Body of pancreas (tissue), 4 donors: ENCODE measurements around the gene PHKA2. TPM values are rescaled to one million over a fixed set of nuclear protein-coding genes. Genes with fewer than 3 reads are reported as not detected.

Experiments used
- ATAC-seq: fragments of 150-250 bp; one replicate; pipeline ENCODE4 v1.9.1; 2016
- DNase-seq, 4 donors: peaks; one replicate each; pipeline ENCODE4 v3.0.0-alpha.2; 2019
- H3K27ac ChIP-seq, 4 donors: fragments of 200-600 bp; sonication (generic); 1 replicate in 3 of 4; 2 replicates in 1 of 4; pipeline versions ENCODE4 v1.5.1 to v1.6.1; 2016 to 2019; ENCODE audit warnings: mild to moderate bottlenecking in 1 of 4, mixed read lengths in 1 of 4, moderate library complexity in 1 of 4
- H3K27me3 ChIP-seq, 2 donors: fragments of 200-600 bp; sonication (generic); one replicate each; pipeline ENCODE4 v1.6.0; 2016; ENCODE audit warnings: mild to moderate bottlenecking in 1 of 2
- H3K36me3 ChIP-seq, 2 donors: fragments of 200-600 bp; sonication (generic); replicated peaks in 1 of 2; 2 replicates each; pipeline ENCODE4 v1.5.1; 2016; ENCODE audit warnings: low read depth in 2 of 2; ENCODE audit not compliant: insufficient read depth in 1 of 2
- H3K4me1 ChIP-seq: fragments of 200-600 bp; sonication (generic); one replicate; pipeline ENCODE4 v1.6.0; 2016
- H3K4me3 ChIP-seq, 2 donors: fragments of 200-600 bp; sonication (generic); 1 replicate in 1 of 2; 2 replicates in 1 of 2; pipeline ENCODE4 v1.5.1; 2016 to 2019
- H3K9me3 ChIP-seq, 3 donors: fragments of 200-600 bp; sonication (generic); 1 replicate in 2 of 3; 2 replicates in 1 of 3; pipeline ENCODE4 v1.5.1; 2016
- CTCF ChIP-seq, 7 experiments: fragments of 450-650 bp in 4 of 7; fragments of 200-600 bp in 3 of 7; sonication (generic) in 3 of 7; IDR thresholded peaks; one replicate each; pipeline ENCODE4 v1.5.1; 2016 to 2019; ENCODE audit warnings: antibody characterized with exemption in 7 of 7
- POLR2A ChIP-seq, 3 donors: fragments of 450-650 bp; IDR thresholded peaks; one replicate each; pipeline ENCODE4 v1.6.1; 2016; ENCODE audit warnings: antibody characterized with exemption in 3 of 3, mild to moderate bottlenecking in 2 of 3
- WGBS, 2 donors: methylation state at CpG; one replicate each; pipeline ENCODE4 v1.1.5; 2017; 5-methylcytosine and 5-hydroxymethylcytosine counted together
- intact Hi-C: fragments of 100-400 bp; cut with DNase I; formaldehyde crosslinking; loops from one replicate; pipeline ENCODE4 v1.15.1; 2023
- total RNA-seq, 2 donors: library from RNA; depleted of rRNA; stranded (reverse); fragments of >200 nt; gene quantifications; one replicate each; pipeline ENCODE4 v1.1.0, GENCODE V29; 2016

The PHKA2 gene
- total RNA-seq, 2 donors from 2014 or later, result 21.0 to 37.6 TPM

- no peaks in the 10 kb centered on the region for H3K27me3 ChIP-seq
- ATAC-seq (no peak), DNase-seq (no peak)
- intact Hi-C loops, result no loop called here
- H3K9me3 ChIP-seq, result no peaks in the 10 kb centered on the region
- no peak overlapping the region for H3K4me3 ChIP-seq
- no peak overlapping the region for H3K27ac ChIP-seq
- H3K36me3 ChIP-seq, result no peaks in the 10 kb centered on the region
- WGBS, 2 donors, result 93 to 97% methylated on average over 5 of the region's 5 CpGs
- no peaks in the 10 kb centered on the region for H3K4me1 ChIP-seq
- TF ChIP-seq CTCF (IDR thresholded peaks at IDR 0.05) (no peak), POLR2A (IDR thresholded peaks at IDR 0.05) (no peak)
Observed at GRCh38 chrX:19003756-19004155, 19.8 kb upstream of the PHKA2 start.

DNA sequence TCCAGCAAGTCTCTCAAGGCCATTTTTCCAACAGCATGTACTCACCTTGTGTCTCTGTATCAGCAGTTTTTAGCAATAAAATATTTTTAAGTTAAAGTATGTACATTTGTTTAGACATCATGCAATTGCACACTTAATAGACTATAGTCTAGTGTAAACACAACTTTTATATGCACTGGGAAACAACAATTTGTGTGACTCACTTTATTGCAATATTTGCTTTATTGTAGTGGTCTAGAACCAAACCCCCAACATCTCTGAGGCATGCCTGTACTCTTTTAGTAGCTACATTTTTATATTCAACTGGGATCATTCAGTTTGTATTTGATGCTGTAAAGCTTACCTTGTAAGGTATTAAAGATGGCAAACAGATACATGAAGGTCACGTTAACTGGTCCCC is 14.7 kb upstream of the PHKA2 start:
- WGBS, 2 donors, result 91% methylated on average over 1 of the region's 1 CpG
- no peak overlapping the region for H3K4me3 ChIP-seq
- TF ChIP-seq CTCF (IDR thresholded peaks at IDR 0.05) (no peak), POLR2A (IDR thresholded peaks at IDR 0.05) (no peak)
- no peak for ATAC-seq
- H3K9me3 ChIP-seq, result no peaks in the 10 kb centered on the region
- H3K27me3 ChIP-seq, result no peaks in the 10 kb centered on the region
- no peaks in the 10 kb centered on the region for H3K4me1 ChIP-seq
- intact Hi-C loops, result no loop called here
- DNase-seq, result no peak
- H3K27ac ChIP-seq, result no peak overlapping the region
- H3K36me3 ChIP-seq, result no peaks in the 10 kb centered on the region

DNA sequence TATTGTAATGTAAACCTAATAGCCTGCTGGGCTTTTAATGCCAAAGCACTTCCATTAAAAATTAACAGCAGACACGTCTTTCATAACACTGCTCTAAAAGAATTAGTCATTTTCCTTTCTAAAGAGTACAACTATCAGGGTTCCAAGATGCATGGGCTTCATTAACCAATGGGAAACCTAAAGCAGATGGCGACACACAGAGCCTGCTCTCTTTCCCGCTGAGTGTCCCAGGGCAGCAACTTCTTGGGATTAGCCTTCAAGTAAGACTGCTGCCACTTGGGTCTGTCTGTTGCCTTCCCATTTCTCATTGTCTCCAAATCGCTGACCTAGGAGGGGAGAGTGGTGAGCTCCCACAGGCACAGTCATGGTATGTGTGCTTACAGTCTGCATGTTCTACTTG is 14.0 kb upstream of the PHKA2 start:
- H3K4me1 ChIP-seq, result peaks cover 3% of the 10 kb centered on the region
- H3K27me3 ChIP-seq, result no peaks in the 10 kb centered on the region
- H3K9me3 ChIP-seq, result no peaks in the 10 kb centered on the region
- no peaks in the 10 kb centered on the region for H3K36me3 ChIP-seq
- intact Hi-C loops, result no loop called here
- TF ChIP-seq POLR2A (IDR thresholded peaks at IDR 0.05), result no peak
- no peak for TF ChIP-seq CTCF (IDR thresholded peaks at IDR 0.05)
- ATAC-seq, result no peak
- H3K4me3 ChIP-seq, result no peak overlapping the region
- H3K27ac ChIP-seq, result no peak overlapping the region
- WGBS, 2 donors, result 67 to 68% methylated on average over 3 to 4 of the region's 4 CpGs
- DNase-seq, result no peak

GRCh38 chrX:18996536-18996935 is 12.6 kb upstream of the PHKA2 start:
- Histone ChIP-seq H3K27me3 (no peaks in the 10 kb centered on the region), H3K27ac (no peak overlapping the region), H3K36me3 (no peaks in the 10 kb centered on the region), H3K9me3 (no peaks in the 10 kb centered on the region), H3K4me3 (no peak overlapping the region), H3K4me1 (peaks cover 6% of the 10 kb centered on the region)
- TF ChIP-seq POLR2A (IDR thresholded peaks at IDR 0.05) (no peak), CTCF (IDR thresholded peaks at IDR 0.05) (no peak)
- DNase-seq (no peak), ATAC-seq (no peak)
- intact Hi-C loops, result no loop called here

DNA sequence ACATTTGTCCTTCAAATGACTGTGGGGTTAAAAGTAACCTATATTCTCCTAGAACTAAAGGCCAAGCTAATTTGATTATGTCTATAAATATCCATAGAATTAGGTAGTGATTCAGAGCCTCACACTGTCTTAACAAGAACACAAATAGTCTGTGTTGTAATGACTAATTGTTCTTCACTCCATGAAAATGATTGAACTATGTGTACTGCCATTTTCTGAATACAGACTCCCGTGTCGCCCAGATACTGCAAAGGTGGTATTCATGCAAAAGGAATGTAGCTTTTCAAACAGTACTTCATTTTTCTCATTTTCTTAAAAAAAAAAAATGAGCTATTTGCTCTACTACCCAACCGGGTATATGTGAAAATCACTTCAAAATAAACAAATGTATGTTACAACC is 11.3 kb upstream of the PHKA2 start:
- Histone ChIP-seq H3K9me3 (no peaks in the 10 kb centered on the region), H3K4me1 (peaks cover 6% of the 10 kb centered on the region), H3K36me3 (no peaks in the 10 kb centered on the region), H3K27ac (no peak overlapping the region), H3K4me3 (no peak overlapping the region), H3K27me3 (no peaks in the 10 kb centered on the region)
- DNase-seq (no peak), ATAC-seq (no peak)
- TF ChIP-seq POLR2A (IDR thresholded peaks at IDR 0.05) (no peak), CTCF (IDR thresholded peaks at IDR 0.05) (no peak)
- intact Hi-C loops, result no loop called here
- WGBS, 2 donors, result 57 to 58% methylated on average over 3 of the region's 3 CpGs
